Psoas muscle (tissue), 8 donors: ENCODE measurements around the gene C22orf31. TPM values are rescaled to one million over a fixed set of nuclear protein-coding genes. Genes with fewer than 3 reads are reported as not detected.
A peak's percentile ranks its signal among the peaks of the same experiment; 100 is the strongest.

Experiments used
- ATAC-seq, 4 donors: fragments of 200-7000 bp; cut with Tn5 transposase; one replicate each; pipeline ENCODE4 v1.9.1; 2020; ENCODE audit warnings: moderate library complexity in 3 of 4, mild to moderate bottlenecking in 2 of 4
- DNase-seq, 2 donors: peaks; one replicate each; pipeline ENCODE4 v3.0.0-alpha.2; 2020
- H3K27ac ChIP-seq: fragments of 200-600 bp; one replicate; pipeline ENCODE4 v1.8.0; 2022
- H3K27me3 ChIP-seq, 3 donors: fragments of 200-600 bp in 1 of 3; one replicate each; pipeline versions ENCODE4 v1.6.1 to v1.8.0; 2013 to 2022; ENCODE audit warnings: low read length in 2 of 3, mild to moderate bottlenecking in 2 of 3, moderate library complexity in 1 of 3; ENCODE audit not compliant: insufficient read depth in 3 of 3
- H3K36me3 ChIP-seq, 2 donors: fragments of 200-600 bp in 1 of 2; one replicate each; pipeline versions ENCODE4 v1.6.1 to v1.8.0; 2013 to 2022; ENCODE audit warnings: low read depth in 1 of 2, mild to moderate bottlenecking in 1 of 2, moderate library complexity in 1 of 2; ENCODE audit not compliant: insufficient read depth in 1 of 2
- H3K4me1 ChIP-seq: fragments of 200-600 bp; one replicate; pipeline ENCODE4 v1.8.0; 2022
- H3K4me3 ChIP-seq: fragments of 200-600 bp; one replicate; pipeline ENCODE4 v1.8.0; 2022; ENCODE audit warnings: mild to moderate bottlenecking
- H3K9me3 ChIP-seq: fragments of 200-600 bp; one replicate; pipeline ENCODE4 v1.8.0; 2022
- CTCF ChIP-seq: fragments of 200-600 bp; IDR thresholded peaks from one replicate; pipeline ENCODE4 v1.8.0; 2022; ENCODE audit warnings: antibody characterized with exemption
- WGBS, 3 donors: extraction: QIAGEN DNeasy Blood & Tissue Kit; methylation state at CpG; one replicate each; pipeline versions ENCODE4 v1.1.6 to v1.1.7; 2013; 5-methylcytosine and 5-hydroxymethylcytosine counted together
- intact Hi-C, 2 donors: fragments of 100-400 bp; cut with DNase I; formaldehyde crosslinking; loops; one replicate each; pipeline versions ENCODE4 v1.11.0 to v1.14.2; 2022
- polyA plus RNA-seq, 3 donors: library from polyadenylated mRNA; stranded (reverse); fragments of 200-250 nt; gene quantifications; one replicate each; pipeline ENCODE4 v1.2.3, GENCODE V29; 2013
- total RNA-seq, 4 donors: library from RNA; stranded (reverse); fragmentation: NEBNext Ultra II Directional in 2 of 4; extraction: Animal tissue kit (Norgen Biotek cat#: 25700) in 2 of 4; gene quantifications; one replicate each; pipeline versions ENCODE4 v1.2.1 to v1.2.4, GENCODE V29; 2021 to 2023
- donor health status: healthy with polysubstance abuse.
- donor health status: DM: no; HTN: no; CAD: no; lungs with moderate emphysema.
- donor health status: Bipolar disorder and iron deficiency.
- donor health status: healthy.
- donor health status: DM: yes; HTN: yes; CAD: no.
- donor health status: DM: no; HTN: no; CAD: no.
- donor health status: DM: no; HTN: no; CAD: no.
- donor health status: DM: yes; HTN: yes; CAD: no.

C22orf31 gene
- total and polyA plus RNA-seq, 7 donors: not detected

- no peaks in the 10 kb centered on the region for H3K27me3 ChIP-seq
- DNase-seq (no peak), ATAC-seq (peak; percentile 69 to 81 (median 70))
- no peak overlapping the region for H3K27ac ChIP-seq
- intact Hi-C loops: no loop called here
- H3K36me3 ChIP-seq: peaks cover 0 to 5% of the 10 kb centered on the region in 2 donors
- no peak for TF ChIP-seq CTCF
- no peak overlapping the region for H3K4me3 ChIP-seq
- no peaks in the 10 kb centered on the region for H3K9me3 ChIP-seq
- H3K4me1 ChIP-seq: peaks cover 16% of the 10 kb centered on the region
- WGBS, 3 donors: 26 to 40% (median 28%) methylated on average over 14 of the region's 14 CpGs
These were observed 6.3 kb downstream of the C22orf31 start for GRCh38 chr22:29055192-29055830.

- Histone ChIP-seq H3K4me3 (no peak overlapping the region), H3K4me1 (peaks cover 16% of the 10 kb centered on the region), H3K9me3 (no peaks in the 10 kb centered on the region), H3K36me3 (peaks cover 0 to 15% of the 10 kb centered on the region in 2 donors), H3K27ac (no peak overlapping the region), H3K27me3 (no peaks in the 10 kb centered on the region)
- DNase-seq: no peak
- TF ChIP-seq CTCF: no peak
- peak; percentile 12 to 32 (median 20) for ATAC-seq
- 54 to 72% (median 67%) methylated on average over 10 of the region's 10 CpGs for WGBS, 3 donors
- intact Hi-C loops: no loop called here
These were observed 7.3 kb downstream of the C22orf31 start for GRCh38 chr22:29054251-29054767.

GRCh38 chr22:29053048-29053702 is 8.5 kb downstream of the C22orf31 start:
- 92 to 96% (median 93%) methylated on average over 8 of the region's 8 CpGs for WGBS, 3 donors
- DNase-seq (no peak), ATAC-seq (no peak)
- Histone ChIP-seq H3K27ac (no peak overlapping the region), H3K36me3 (peaks cover 0 to 26% of the 10 kb centered on the region in 2 donors), H3K27me3 (no peaks in the 10 kb centered on the region), H3K4me1 (peaks cover 8% of the 10 kb centered on the region), H3K9me3 (no peaks in the 10 kb centered on the region), H3K4me3 (no peak overlapping the region)
- no peak for TF ChIP-seq CTCF
- intact Hi-C loops: no loop called here

- Histone ChIP-seq H3K4me3 (no peak overlapping the region), H3K4me1 (peaks cover 3% of the 10 kb centered on the region), H3K9me3 (no peaks in the 10 kb centered on the region), H3K27ac (no peak overlapping the region), H3K27me3 (no peaks in the 10 kb centered on the region), H3K36me3 (peaks cover 0 to 53% of the 10 kb centered on the region in 2 donors)
- TF ChIP-seq CTCF: no peak
- 85 to 88% (median 86%) methylated on average over 19 to 24 of the region's 24 CpGs for WGBS, 3 donors
- ATAC-seq (no peak), DNase-seq (no peak)
- intact Hi-C loops: no loop called here
These were observed 11.2 kb downstream of the C22orf31 start for GRCh38 chr22:29050457-29050856.
